HL-60 (cell line): ENCODE data around the gene THPO.

ENCODE experiments used
- DNase-seq, 2 experiments: peaks; one replicate each; pipeline ENCODE4 v3.0.0-alpha.2; 2010 to 2020; ENCODE audit warnings: low read depth in 1 of 2, low spot score in 1 of 2
- H3K27ac ChIP-seq: fragments of 250-450 bp; sonication (Bioruptor Pico); replicated peaks from 2 replicates; pipeline ENCODE4 v1.5.1; 2020; ENCODE audit warnings: mild to moderate bottlenecking, moderate library complexity
- H3K27me3 ChIP-seq: fragments of 250-450 bp; sonication (Bioruptor Pico); 2 replicates; pipeline ENCODE4 v1.5.1; 2021; ENCODE audit warnings: mild to moderate bottlenecking, moderate library complexity; ENCODE audit not compliant: insufficient read depth, poor library complexity, severe bottlenecking
- H3K4me3 ChIP-seq: replicated peaks from 2 replicates; pipeline ENCODE4 v1.5.1; 2011; ENCODE audit warnings: mild to moderate bottlenecking, control low read depth, low read length; ENCODE audit not compliant: insufficient read depth
- GABPA ChIP-seq: IDR thresholded peaks from 2 replicates; pipeline ENCODE4 v1.6.1; 2012; ENCODE audit warnings: low read depth
- POLR2AphosphoS5 ChIP-seq: IDR thresholded peaks from 2 replicates; pipeline ENCODE4 v1.6.1; 2012; ENCODE audit warnings: low read depth
- SPI1 ChIP-seq: IDR thresholded peaks from 2 replicates; pipeline ENCODE4 v1.6.1; 2012; ENCODE audit warnings: low read depth, mild to moderate bottlenecking, borderline replicate concordance
- TF ChIP-seq, protein P1 (sequence below): IDR thresholded peaks from one replicate; pipeline ENCODE4 v1.5.1; 2011; ENCODE audit warnings: low read length, control low read depth, inconsistent platforms; ENCODE audit not compliant: insufficient read depth
- TF ChIP-seq, protein P2 (sequence below): IDR thresholded peaks from 2 replicates; pipeline ENCODE4 v1.6.1; 2012; ENCODE audit warnings: low read depth; ENCODE audit not compliant: insufficient replicate concordance

THPO gene

DNA sequence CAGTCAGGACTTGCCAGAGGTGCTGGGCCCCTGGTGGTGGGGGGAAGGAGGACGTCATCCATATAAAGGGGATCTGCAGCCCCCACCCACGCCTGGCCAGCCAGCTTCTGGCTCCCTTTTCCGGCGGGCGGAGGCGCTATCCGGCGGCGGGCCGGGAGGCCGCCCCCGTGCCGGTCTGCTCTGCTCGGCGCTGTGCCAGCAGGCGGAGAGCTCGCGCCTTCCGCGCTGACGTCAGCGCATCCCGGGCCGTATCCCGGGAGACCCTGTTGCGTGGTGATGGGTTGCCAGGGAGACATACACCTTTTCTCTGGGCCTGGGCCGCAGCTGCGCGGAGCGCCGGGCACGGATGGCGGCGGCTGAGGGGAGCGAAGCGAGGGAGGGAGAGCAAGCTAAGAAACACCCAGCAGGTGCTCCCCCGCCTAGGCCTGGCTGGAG is 39.5 kb downstream of the THPO start:
- Histone ChIP-seq H3K4me3 (no peak overlapping the region), H3K27me3 (no peaks in the 10 kb centered on the region), H3K27ac (no peak overlapping the region)
- TF ChIP-seq GABPA (no peak), POLR2AphosphoS5 (no peak), SPI1 (no peak)
- TF ChIP-seq, protein P1, sequence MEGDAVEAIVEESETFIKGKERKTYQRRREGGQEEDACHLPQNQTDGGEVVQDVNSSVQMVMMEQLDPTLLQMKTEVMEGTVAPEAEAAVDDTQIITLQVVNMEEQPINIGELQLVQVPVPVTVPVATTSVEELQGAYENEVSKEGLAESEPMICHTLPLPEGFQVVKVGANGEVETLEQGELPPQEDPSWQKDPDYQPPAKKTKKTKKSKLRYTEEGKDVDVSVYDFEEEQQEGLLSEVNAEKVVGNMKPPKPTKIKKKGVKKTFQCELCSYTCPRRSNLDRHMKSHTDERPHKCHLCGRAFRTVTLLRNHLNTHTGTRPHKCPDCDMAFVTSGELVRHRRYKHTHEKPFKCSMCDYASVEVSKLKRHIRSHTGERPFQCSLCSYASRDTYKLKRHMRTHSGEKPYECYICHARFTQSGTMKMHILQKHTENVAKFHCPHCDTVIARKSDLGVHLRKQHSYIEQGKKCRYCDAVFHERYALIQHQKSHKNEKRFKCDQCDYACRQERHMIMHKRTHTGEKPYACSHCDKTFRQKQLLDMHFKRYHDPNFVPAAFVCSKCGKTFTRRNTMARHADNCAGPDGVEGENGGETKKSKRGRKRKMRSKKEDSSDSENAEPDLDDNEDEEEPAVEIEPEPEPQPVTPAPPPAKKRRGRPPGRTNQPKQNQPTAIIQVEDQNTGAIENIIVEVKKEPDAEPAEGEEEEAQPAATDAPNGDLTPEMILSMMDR, result no peak
- TF ChIP-seq, protein P2, sequence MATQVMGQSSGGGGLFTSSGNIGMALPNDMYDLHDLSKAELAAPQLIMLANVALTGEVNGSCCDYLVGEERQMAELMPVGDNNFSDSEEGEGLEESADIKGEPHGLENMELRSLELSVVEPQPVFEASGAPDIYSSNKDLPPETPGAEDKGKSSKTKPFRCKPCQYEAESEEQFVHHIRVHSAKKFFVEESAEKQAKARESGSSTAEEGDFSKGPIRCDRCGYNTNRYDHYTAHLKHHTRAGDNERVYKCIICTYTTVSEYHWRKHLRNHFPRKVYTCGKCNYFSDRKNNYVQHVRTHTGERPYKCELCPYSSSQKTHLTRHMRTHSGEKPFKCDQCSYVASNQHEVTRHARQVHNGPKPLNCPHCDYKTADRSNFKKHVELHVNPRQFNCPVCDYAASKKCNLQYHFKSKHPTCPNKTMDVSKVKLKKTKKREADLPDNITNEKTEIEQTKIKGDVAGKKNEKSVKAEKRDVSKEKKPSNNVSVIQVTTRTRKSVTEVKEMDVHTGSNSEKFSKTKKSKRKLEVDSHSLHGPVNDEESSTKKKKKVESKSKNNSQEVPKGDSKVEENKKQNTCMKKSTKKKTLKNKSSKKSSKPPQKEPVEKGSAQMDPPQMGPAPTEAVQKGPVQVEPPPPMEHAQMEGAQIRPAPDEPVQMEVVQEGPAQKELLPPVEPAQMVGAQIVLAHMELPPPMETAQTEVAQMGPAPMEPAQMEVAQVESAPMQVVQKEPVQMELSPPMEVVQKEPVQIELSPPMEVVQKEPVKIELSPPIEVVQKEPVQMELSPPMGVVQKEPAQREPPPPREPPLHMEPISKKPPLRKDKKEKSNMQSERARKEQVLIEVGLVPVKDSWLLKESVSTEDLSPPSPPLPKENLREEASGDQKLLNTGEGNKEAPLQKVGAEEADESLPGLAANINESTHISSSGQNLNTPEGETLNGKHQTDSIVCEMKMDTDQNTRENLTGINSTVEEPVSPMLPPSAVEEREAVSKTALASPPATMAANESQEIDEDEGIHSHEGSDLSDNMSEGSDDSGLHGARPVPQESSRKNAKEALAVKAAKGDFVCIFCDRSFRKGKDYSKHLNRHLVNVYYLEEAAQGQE, result no peak
- no peak for DNase-seq

DNA sequence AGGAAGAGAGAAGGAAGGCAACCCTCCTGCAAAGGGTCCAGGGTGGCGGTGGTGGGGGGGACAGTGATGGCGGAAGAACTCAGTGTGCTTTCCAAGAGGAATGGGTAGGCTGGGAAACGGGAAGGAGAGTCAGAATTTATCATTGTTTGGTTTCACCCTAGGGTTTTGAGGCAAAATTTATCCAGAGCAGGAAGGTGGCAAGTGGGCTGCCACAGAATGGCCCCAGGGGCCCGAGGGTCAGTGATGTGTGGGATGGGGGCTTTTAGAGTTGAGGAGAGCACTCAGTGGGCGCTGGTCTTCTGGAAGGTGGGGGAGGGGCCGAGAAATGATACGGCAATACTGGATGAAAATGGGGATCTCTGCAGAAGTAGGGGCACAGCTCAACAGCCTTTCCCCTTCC is 40.0 kb downstream of the THPO start:
- Histone ChIP-seq H3K27me3 (no peaks in the 10 kb centered on the region), H3K4me3 (no peak overlapping the region), H3K27ac (no peak overlapping the region)
- DNase-seq, result no peak
- TF ChIP-seq SPI1 (no peak), GABPA (no peak), POLR2AphosphoS5 (no peak)
- TF ChIP-seq, protein P2, result no peak
- TF ChIP-seq, protein P1, result no peak

DNA sequence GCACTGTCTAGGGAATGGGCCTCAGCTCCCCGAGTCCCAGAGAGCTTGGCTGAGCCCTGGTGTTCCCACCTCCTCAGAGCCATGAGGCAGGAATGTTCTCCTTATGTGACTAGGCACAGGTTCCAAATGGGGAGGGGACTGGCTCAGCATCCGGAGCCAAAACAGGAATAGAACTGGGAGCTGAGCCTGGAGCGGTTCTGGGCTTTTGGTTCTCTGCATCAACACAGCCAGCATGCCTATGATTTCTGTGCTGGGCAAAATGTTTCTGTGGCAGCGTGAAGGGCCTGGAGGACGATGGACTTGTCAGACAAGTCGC is 40.6 kb downstream of the THPO start, which contains the start of gene FAM131A:
TSS of gene FAM131A (plus strand) at position 202 of the 316 bp plus-strand sequence. CDS start at position 233, 31 bp downstream.
- H3K4me3 ChIP-seq, result no peak within 1 kb of the TSS
- no peak for TF ChIP-seq SPI1
- TF ChIP-seq, protein P2, result no peak
- no peak within 1 kb of the TSS for H3K27ac ChIP-seq
- DNase-seq, result no peak
- no peaks in the 10 kb centered on the region for H3K27me3 ChIP-seq
